Mesothelial cell of epicardium (in vitro differentiated cells): ENCODE measurements around the gene HMGB4. TPM values are rescaled to one million over a fixed set of nuclear protein-coding genes. Genes with fewer than 3 reads are reported as not detected.

Experiments
- DNase-seq, 2 experiments: peaks; one replicate each; pipeline ENCODE4 v3.0.0; 2021; ENCODE audit warnings: low spot score in 2 of 2; ENCODE audit not compliant: unreplicated experiment in 2 of 2
- H3K27ac Mint-ChIP-seq: 2 replicates; pipeline ENCODE4 v1.8.0; 2021; ENCODE audit warnings: mixed read lengths
- H3K27me3 Mint-ChIP-seq: 2 replicates; pipeline ENCODE4 v1.8.0; 2021; ENCODE audit warnings: low read depth, mixed read lengths
- H3K36me3 Mint-ChIP-seq: 2 replicates; pipeline ENCODE4 v1.8.0; 2021; ENCODE audit warnings: mixed read lengths
- H3K4me1 Mint-ChIP-seq: 2 replicates; pipeline ENCODE4 v1.8.0; 2021; ENCODE audit warnings: mixed read lengths
- H3K4me3 Mint-ChIP-seq: 2 replicates; pipeline ENCODE4 v1.8.0; 2021; ENCODE audit warnings: mild to moderate bottlenecking, moderate library complexity, mixed read lengths
- H3K9me3 Mint-ChIP-seq: 2 replicates; pipeline ENCODE4 v1.8.0; 2021; ENCODE audit warnings: mixed read lengths
- CTCF ChIP-seq: fragments of 200-600 bp; sonication (generic); IDR thresholded peaks from one replicate; pipeline ENCODE4 v1.5.0; 2021; ENCODE audit warnings: antibody characterized with exemption; ENCODE audit not compliant: unreplicated experiment
- total RNA-seq: library from RNA; stranded (reverse); gene quantifications from 3 replicates; pipeline ENCODE4 v1.2.1, GENCODE V29; 2021

Gene HMGB4
- total RNA-seq, 1 donor from 2014 or later = not detected

GRCh38 chr1:33844166-33844565 lies 19.7 kb upstream of the HMGB4 start:
- Mint-ChIP-seq H3K27me3 (peaks cover 8% of the 10 kb centered on the region), H3K4me1 (peaks cover 15% of the 10 kb centered on the region), H3K27ac (no peak overlapping the region), H3K4me3 (no peak overlapping the region), H3K9me3 (no peaks in the 10 kb centered on the region), H3K36me3 (no peaks in the 10 kb centered on the region)
- no peak for DNase-seq
- TF ChIP-seq CTCF = no peak

- peaks cover 21% of the 10 kb centered on the region for H3K27me3 Mint-ChIP-seq
- peaks cover 15% of the 10 kb centered on the region for H3K4me1 Mint-ChIP-seq
- H3K27ac Mint-ChIP-seq = no peak overlapping the region
- H3K36me3 Mint-ChIP-seq = no peaks in the 10 kb centered on the region
- no peak for DNase-seq
- H3K4me3 Mint-ChIP-seq = no peak overlapping the region
- TF ChIP-seq CTCF = no peak
- no peaks in the 10 kb centered on the region for H3K9me3 Mint-ChIP-seq
Observed at GRCh38 chr1:33846861-33847260, 17.0 kb upstream of the HMGB4 start.

GRCh38 chr1:33848205-33848937 lies 15.5 kb upstream of the HMGB4 start:
- Mint-ChIP-seq H3K4me1 (peaks cover 11% of the 10 kb centered on the region), H3K4me3 (no peak overlapping the region), H3K9me3 (no peaks in the 10 kb centered on the region), H3K27me3 (peaks cover 28% of the 10 kb centered on the region), H3K36me3 (no peaks in the 10 kb centered on the region), H3K27ac (no peak overlapping the region)
- no peak for TF ChIP-seq CTCF
- no peak for DNase-seq

- Mint-ChIP-seq H3K4me1 (peaks cover 11% of the 10 kb centered on the region), H3K4me3 (no peak overlapping the region), H3K27ac (no peak overlapping the region), H3K9me3 (no peaks in the 10 kb centered on the region), H3K27me3 (peaks cover 34% of the 10 kb centered on the region), H3K36me3 (no peaks in the 10 kb centered on the region)
- no peak for DNase-seq
- TF ChIP-seq CTCF = no peak
Observed at GRCh38 chr1:33849211-33849610, 14.7 kb upstream of the HMGB4 start.

GRCh38 chr1:33850481-33850880 lies 13.4 kb upstream of the HMGB4 start:
- no peak for DNase-seq
- Mint-ChIP-seq H3K9me3 (no peaks in the 10 kb centered on the region), H3K27ac (no peak overlapping the region), H3K36me3 (no peaks in the 10 kb centered on the region), H3K4me1 (peaks cover 9% of the 10 kb centered on the region), H3K4me3 (no peak overlapping the region), H3K27me3 (peaks cover 39% of the 10 kb centered on the region)
- TF ChIP-seq CTCF = no peak

GRCh38 chr1:33852711-33853110 lies 11.2 kb upstream of the HMGB4 start:
- TF ChIP-seq CTCF = no peak
- Mint-ChIP-seq H3K4me1 (peaks cover 3% of the 10 kb centered on the region), H3K27me3 (peaks cover 40% of the 10 kb centered on the region), H3K36me3 (no peaks in the 10 kb centered on the region), H3K4me3 (no peak overlapping the region), H3K9me3 (no peaks in the 10 kb centered on the region), H3K27ac (no peak overlapping the region)
- DNase-seq = no peak
